OCI-LY1 (cell line): ENCODE data around the gene MTARC1.

ENCODE experiments used
- H2AFZ ChIP-seq: fragments of 200-600 bp; sonication (generic), shearing (Covaris generic); 2 replicates; pipeline ENCODE4 v1.6.0; 2014; ENCODE audit warnings: antibody characterized with exemption, mild to moderate bottlenecking, low read length
- H3F3A ChIP-seq: fragments of 200-600 bp; sonication (generic), shearing (Covaris generic); 2 replicates; pipeline ENCODE4 v1.6.0; 2014; ENCODE audit warnings: mild to moderate bottlenecking, antibody characterized with exemption, low read length, moderate library complexity; ENCODE audit not compliant: insufficient read depth
- H3K27ac ChIP-seq: fragments of 200-600 bp; sonication (generic); 2 replicates; pipeline ENCODE4 v1.5.1; 2014; ENCODE audit warnings: low read length, mixed run types, mild to moderate bottlenecking, low read depth; ENCODE audit not compliant: poor library complexity, severe bottlenecking
- H3K27me3 ChIP-seq: fragments of 200-600 bp; sonication (generic); 2 replicates; pipeline ENCODE4 v1.6.0; 2014; ENCODE audit warnings: antibody characterized with exemption, mild to moderate bottlenecking, low read length, moderate library complexity; ENCODE audit not compliant: insufficient read depth
- H3K36me3 ChIP-seq: fragments of 200-600 bp; sonication (generic); 2 replicates; pipeline ENCODE4 v1.6.1; 2014; ENCODE audit warnings: mild to moderate bottlenecking, antibody characterized with exemption, low read length, moderate library complexity, mixed read lengths; ENCODE audit not compliant: insufficient read depth
- H3K4me1 ChIP-seq: fragments of 200-600 bp; sonication (generic); 2 replicates; pipeline ENCODE4 v1.5.1; 2014; ENCODE audit warnings: mild to moderate bottlenecking, low read length, moderate library complexity; ENCODE audit not compliant: insufficient read depth, severe bottlenecking
- H3K4me2 ChIP-seq: fragments of 200-600 bp; sonication (generic), shearing (Covaris generic); 2 replicates; pipeline ENCODE4 v1.6.1; 2014; ENCODE audit warnings: low read length
- H3K4me3 ChIP-seq: fragments of 200-600 bp; sonication (generic); 2 replicates; pipeline ENCODE4 v1.5.1; 2014; ENCODE audit warnings: low read length, low read depth, mild to moderate bottlenecking, mixed read lengths; ENCODE audit not compliant: poor library complexity, severe bottlenecking
- H3K79me2 ChIP-seq: fragments of 200-600 bp; shearing (Covaris generic); 2 replicates; pipeline ENCODE4 v1.6.1; 2016; ENCODE audit warnings: mixed run types, low read length, mixed read lengths; ENCODE audit not compliant: insufficient read depth
- H3K9ac ChIP-seq: fragments of 200-600 bp; sonication (generic), shearing (Covaris generic); 2 replicates; pipeline ENCODE4 v1.6.1; 2014; ENCODE audit warnings: mild to moderate bottlenecking, low read length, mixed read lengths
- H3K9me2 ChIP-seq: fragments of 200-600 bp; sonication (generic), shearing (Covaris generic); 2 replicates; pipeline ENCODE4 v1.6.1; 2014; ENCODE audit warnings: low read depth, mild to moderate bottlenecking, low read length, mixed read lengths
- H3K9me3 ChIP-seq: fragments of 200-600 bp; shearing (Covaris generic); 2 replicates; pipeline ENCODE4 v1.6.1; 2014; ENCODE audit warnings: low read length, mixed read lengths
- H4K20me1 ChIP-seq: fragments of 200-600 bp; sonication (generic), shearing (Covaris generic); 2 replicates; pipeline ENCODE4 v1.6.0; 2016; ENCODE audit warnings: mild to moderate bottlenecking, low read length; ENCODE audit not compliant: insufficient read depth
- CTCF ChIP-seq: fragments of 200-600 bp; sonication (generic), shearing (Covaris generic); IDR thresholded peaks from 2 replicates; pipeline ENCODE4 v1.5.1; 2017; ENCODE audit warnings: mild to moderate bottlenecking, antibody characterized with exemption, low read length, moderate library complexity, mixed read lengths
- EZH2 ChIP-seq: fragments of 200-600 bp; sonication (generic), shearing (Covaris generic); IDR thresholded peaks from 2 replicates; pipeline ENCODE4 v1.8.0; 2017; ENCODE audit warnings: borderline replicate concordance, mixed run types, mild to moderate bottlenecking, antibody characterized with exemption, low read length, moderate library complexity, mixed read lengths

The MTARC1 gene

GRCh38 chr1:220818421-220819173 lies 31.9 kb downstream of the MTARC1 start:
- H3K4me3 ChIP-seq = no peak overlapping the region
- H2AFZ ChIP-seq = no peak overlapping the region
- no peak overlapping the region for H3K9ac ChIP-seq
- H3K9me2 ChIP-seq = no peaks in the 10 kb centered on the region
- no peaks in the 10 kb centered on the region for H3F3A ChIP-seq
- no peaks in the 10 kb centered on the region for H3K9me3 ChIP-seq
- H3K79me2 ChIP-seq = no peaks in the 10 kb centered on the region
- H3K27ac ChIP-seq = no peak overlapping the region
- no peaks in the 10 kb centered on the region for H3K4me1 ChIP-seq
- no peak overlapping the region for H3K4me2 ChIP-seq
- H3K27me3 ChIP-seq = no peaks in the 10 kb centered on the region
- no peaks in the 10 kb centered on the region for H3K36me3 ChIP-seq
- no peaks in the 10 kb centered on the region for H4K20me1 ChIP-seq
- no peak for TF ChIP-seq CTCF
- no peak for TF ChIP-seq EZH2

- Histone ChIP-seq H3K4me1 (no peaks in the 10 kb centered on the region), H3F3A (no peaks in the 10 kb centered on the region), H3K27ac (no peak overlapping the region), H3K4me2 (no peak overlapping the region), H3K4me3 (no peak overlapping the region), H3K9ac (no peak overlapping the region), H3K79me2 (no peaks in the 10 kb centered on the region), H3K9me2 (no peaks in the 10 kb centered on the region), H3K9me3 (no peaks in the 10 kb centered on the region), H4K20me1 (no peaks in the 10 kb centered on the region), H3K36me3 (no peaks in the 10 kb centered on the region), H2AFZ (no peak overlapping the region), H3K27me3 (no peaks in the 10 kb centered on the region)
- TF ChIP-seq EZH2 (no peak), CTCF (no peak)
Measured at GRCh38 chr1:220819467-220820026, 32.8 kb downstream of the MTARC1 start.

- no peaks in the 10 kb centered on the region for H3K9me2 ChIP-seq
- no peaks in the 10 kb centered on the region; the same call in 1 of the 2 replicates for H3K27me3 ChIP-seq
- H3K4me1 ChIP-seq = no peaks in the 10 kb centered on the region
- H3K4me2 ChIP-seq = no peak overlapping the region
- no peaks in the 10 kb centered on the region for H3F3A ChIP-seq
- no peak overlapping the region for H3K4me3 ChIP-seq
- no peaks in the 10 kb centered on the region for H4K20me1 ChIP-seq
- H3K36me3 ChIP-seq = no peaks in the 10 kb centered on the region
- no peak overlapping the region for H3K27ac ChIP-seq
- TF ChIP-seq CTCF (no peak), EZH2 (no peak)
- no peaks in the 10 kb centered on the region for H3K79me2 ChIP-seq
- no peaks in the 10 kb centered on the region for H3K9me3 ChIP-seq
- no peak overlapping the region for H3K9ac ChIP-seq
- no peak overlapping the region for H2AFZ ChIP-seq
Measured at GRCh38 chr1:220824031-220824989, 37.6 kb downstream of the MTARC1 start.
